Cardiac fibroblast (primary cell): ENCODE measurements around the gene ANKRD13A.

Experiments
- DNase-seq, 2 donors: peaks; one replicate each; pipeline versions ENCODE4 v3.0.0 to v3.0.0-alpha.2; 2010; ENCODE audit warnings: low read depth in 2 of 2
- H3K4me3 ChIP-seq, 2 donors: replicated peaks in 1 of 2; 1 replicate in 1 of 2; 2 replicates in 1 of 2; pipeline ENCODE4 v1.5.1; 2011; ENCODE audit warnings: low read depth in 2 of 2, low read length in 2 of 2, mild to moderate bottlenecking in 2 of 2, moderate library complexity in 1 of 2
- CTCF ChIP-seq: IDR thresholded peaks from one replicate; pipeline ENCODE4 v1.5.1; 2011; ENCODE audit warnings: low read depth, mild to moderate bottlenecking, low read length, inconsistent platforms

The ANKRD13A gene

GRCh38 chr12:110029290-110029815 lies 30.1 kb downstream of the ANKRD13A start:
- TF ChIP-seq CTCF, result no peak
- no peak overlapping the region for H3K4me3 ChIP-seq
- no peak for DNase-seq

- H3K4me3 ChIP-seq, result no peak overlapping the region
- no peak for TF ChIP-seq CTCF
- DNase-seq, result no peak
Observed at GRCh38 chr12:110033888-110034287, 34.7 kb downstream of the ANKRD13A start.

- no peak for TF ChIP-seq CTCF
- no peak for DNase-seq
- no peak overlapping the region for H3K4me3 ChIP-seq
Observed at GRCh38 chr12:110035534-110036104, 36.4 kb downstream of the ANKRD13A start.

GRCh38 chr12:110037315-110037714 lies 38.1 kb downstream of the ANKRD13A start:
- no peak overlapping the region for H3K4me3 ChIP-seq
- TF ChIP-seq CTCF, result no peak
- no peak for DNase-seq

GRCh38 chr12:110038741-110039084 lies 39.5 kb downstream of the ANKRD13A start:
- no peak for DNase-seq
- H3K4me3 ChIP-seq, result no peak overlapping the region
- TF ChIP-seq CTCF, result no peak

GRCh38 chr12:110039085-110039807 lies 40.0 kb downstream of the ANKRD13A start:
- DNase-seq, result peak; percentile 88 to 99
- H3K4me3 ChIP-seq, result no peak overlapping the region
- no peak for TF ChIP-seq CTCF
